Keratinocyte (primary cell): ENCODE results near the gene ATF2.

ENCODE experiments used
- CTCF ChIP-seq, 3 experiments: IDR thresholded peaks in 1 of 3; conservative IDR thresholded peaks in 1 of 3; optimal IDR thresholded peaks in 1 of 3; 2 replicates in 2 of 3; 3 replicates in 1 of 3; pipeline versions ENCODE3 to v1.5.1; 2011; ENCODE audit warnings: low read length in 3 of 3, mild to moderate bottlenecking in 3 of 3, moderate library complexity in 2 of 3, control low read depth in 1 of 3, inconsistent platforms in 1 of 3; ENCODE audit not compliant: insufficient read depth in 2 of 3; ENCODE audit errors: extremely low read depth in 1 of 3
- EZH2 ChIP-seq: IDR thresholded peaks from one replicate; pipeline ENCODE4 v1.6.1; 2012; ENCODE audit warnings: inconsistent platforms, mild to moderate bottlenecking, low read length, moderate library complexity

GRCh38 chr2:175097297-175097696 is 70.7 kb downstream of the ATF2 start:
- TF ChIP-seq CTCF (optimal IDR thresholded peaks at IDR 0.05 in 1 of 3, IDR thresholded peaks at IDR 0.05 in 1 of 3, conservative IDR thresholded peaks at IDR 0.05 in 1 of 3; ENCODE audit: extremely low read depth in 1 of 3, insufficient read depth in 2 of 3, low read length in 3 of 3) (no peak), EZH2 (no peak)
